ENCODE results near the gene PKNOX2. TPM values are rescaled to one million over a fixed set of nuclear protein-coding genes. Genes with fewer than 3 reads are reported as not detected.

The PKNOX2 gene
- total RNA-seq, 1 experiment from 2014 or later, result not detected

DNA sequence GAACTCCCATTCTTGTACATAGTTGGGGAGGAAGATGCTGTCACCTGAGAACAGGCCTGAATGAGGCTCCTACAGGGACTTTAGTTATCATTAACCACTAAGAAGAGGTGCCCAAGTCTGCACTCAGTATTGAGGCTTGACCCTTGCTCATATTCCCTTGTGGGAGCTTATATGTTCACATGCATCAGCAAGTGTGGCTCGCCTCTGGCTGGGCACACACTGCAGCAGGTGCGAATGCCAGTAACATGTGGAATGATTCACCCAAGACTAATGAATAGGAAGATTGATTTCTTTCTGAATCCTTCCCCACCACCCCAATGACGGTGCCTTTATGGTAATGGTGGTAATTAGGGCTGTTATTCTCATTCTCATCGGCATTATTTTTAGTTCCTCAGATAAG lies 204.2 kb downstream of the PKNOX2 start:
- Histone ChIP-seq H3K4me1 (no peaks in the 10 kb centered on the region), H3K36me3 (ENCODE audit: control insufficient read depth, insufficient read depth, low read length) (no peaks in the 10 kb centered on the region), H3K4me3 (ENCODE audit: low read depth, low read length) (no peak overlapping the region), H3K27me3 (replicated peaks; ENCODE audit: control insufficient read depth, insufficient read depth, low read length) (peaks cover 3% of the 10 kb centered on the region), H3K9me3 (no peaks in the 10 kb centered on the region)
- H3K27ac Mint-ChIP-seq (ENCODE audit: unreplicated experiment), result no peak overlapping the region
- POLR2A ChIA-PET, result no interaction called here
- TF ChIP-seq, protein P1, sequence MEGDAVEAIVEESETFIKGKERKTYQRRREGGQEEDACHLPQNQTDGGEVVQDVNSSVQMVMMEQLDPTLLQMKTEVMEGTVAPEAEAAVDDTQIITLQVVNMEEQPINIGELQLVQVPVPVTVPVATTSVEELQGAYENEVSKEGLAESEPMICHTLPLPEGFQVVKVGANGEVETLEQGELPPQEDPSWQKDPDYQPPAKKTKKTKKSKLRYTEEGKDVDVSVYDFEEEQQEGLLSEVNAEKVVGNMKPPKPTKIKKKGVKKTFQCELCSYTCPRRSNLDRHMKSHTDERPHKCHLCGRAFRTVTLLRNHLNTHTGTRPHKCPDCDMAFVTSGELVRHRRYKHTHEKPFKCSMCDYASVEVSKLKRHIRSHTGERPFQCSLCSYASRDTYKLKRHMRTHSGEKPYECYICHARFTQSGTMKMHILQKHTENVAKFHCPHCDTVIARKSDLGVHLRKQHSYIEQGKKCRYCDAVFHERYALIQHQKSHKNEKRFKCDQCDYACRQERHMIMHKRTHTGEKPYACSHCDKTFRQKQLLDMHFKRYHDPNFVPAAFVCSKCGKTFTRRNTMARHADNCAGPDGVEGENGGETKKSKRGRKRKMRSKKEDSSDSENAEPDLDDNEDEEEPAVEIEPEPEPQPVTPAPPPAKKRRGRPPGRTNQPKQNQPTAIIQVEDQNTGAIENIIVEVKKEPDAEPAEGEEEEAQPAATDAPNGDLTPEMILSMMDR (IDR thresholded peaks at IDR 0.05; ENCODE audit: insufficient read depth in 1 of 2, low read depth in 1 of 2, low read length in 1 of 2, severe bottlenecking in 1 of 2, unreplicated experiment in 1 of 2), result no peak
- peaks cover 30% of the 10 kb centered on the region for H3K27me3 Mint-ChIP-seq (ENCODE audit: insufficient read depth, unreplicated experiment)
- no TSS peak for BruUV-seq (replicated peaks)
- no peaks in the 10 kb centered on the region for H3K9me3 Mint-ChIP-seq (ENCODE audit: unreplicated experiment)
- intact Hi-C loops (cut with micrococcal nuclease; ENCODE audit: unreplicated experiment), result no loop called here
- H3K36me3 Mint-ChIP-seq (ENCODE audit: insufficient read depth, unreplicated experiment), result no peaks in the 10 kb centered on the region
- CTCF ChIA-PET, result interaction anchor here (1.8 kb wide), 1 partner anchor 23 kb away, joined by 6 read pairs; no protein-coding TSS in a partner anchor
- no peak for DNase-seq
- H3K4me3 Mint-ChIP-seq (ENCODE audit: unreplicated experiment), result no peak overlapping the region
- no peaks in the 10 kb centered on the region for H3K4me1 Mint-ChIP-seq (ENCODE audit: low read depth, unreplicated experiment)

DNA sequence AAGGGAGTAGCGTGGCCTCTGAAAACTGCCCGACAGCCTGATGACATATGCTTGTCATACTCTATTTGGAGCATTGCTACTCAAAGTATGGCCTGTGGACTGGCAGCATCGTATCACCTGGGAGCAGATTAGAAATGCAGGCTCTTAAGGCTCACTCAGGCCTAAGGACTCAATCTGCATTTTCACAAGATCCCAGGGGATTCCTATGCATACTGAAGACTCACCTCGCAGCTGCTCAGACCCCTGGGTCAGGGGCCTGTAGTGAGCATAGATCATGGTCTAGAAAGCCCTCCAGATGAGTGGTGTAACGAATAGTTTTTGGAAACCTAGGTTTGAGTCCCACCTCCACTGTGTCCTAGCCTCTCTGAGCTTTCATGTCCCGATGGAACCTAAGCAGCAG lies 205.3 kb downstream of the PKNOX2 start:
- Mint-ChIP-seq H3K36me3 (ENCODE audit: insufficient read depth, unreplicated experiment) (no peaks in the 10 kb centered on the region), H3K27ac (ENCODE audit: unreplicated experiment) (no peak overlapping the region), H3K4me1 (ENCODE audit: low read depth, unreplicated experiment) (no peaks in the 10 kb centered on the region), H3K4me3 (ENCODE audit: unreplicated experiment) (no peak overlapping the region), H3K9me3 (ENCODE audit: unreplicated experiment) (no peaks in the 10 kb centered on the region), H3K27me3 (ENCODE audit: insufficient read depth, unreplicated experiment) (peaks cover 26% of the 10 kb centered on the region)
- TF ChIP-seq, protein P1 (IDR thresholded peaks at IDR 0.05; ENCODE audit: insufficient read depth in 1 of 2, low read depth in 1 of 2, low read length in 1 of 2, severe bottlenecking in 1 of 2, unreplicated experiment in 1 of 2), result no peak
- ChIA-PET CTCF (no interaction called here), POLR2A (no interaction called here)
- no peak for DNase-seq
- no TSS peak for BruUV-seq (replicated peaks)
- no peak overlapping the region for H3K4me3 ChIP-seq (ENCODE audit: low read depth, low read length)
- intact Hi-C loops (cut with micrococcal nuclease; ENCODE audit: unreplicated experiment), result no loop called here
- no peaks in the 10 kb centered on the region for H3K36me3 ChIP-seq (ENCODE audit: control insufficient read depth, insufficient read depth, low read length)
- 0 out of 2 replicates have a peak, but pooled peaks cover 2% of the 10 kb centered on the region for H3K27me3 ChIP-seq (replicated peaks; ENCODE audit: control insufficient read depth, insufficient read depth, low read length)
- H3K9me3 ChIP-seq, result no peaks in the 10 kb centered on the region
- 0 out of 2 replicates have a peak, but pooled peaks cover under 1% of the 10 kb centered on the region for H3K4me1 ChIP-seq

DNA sequence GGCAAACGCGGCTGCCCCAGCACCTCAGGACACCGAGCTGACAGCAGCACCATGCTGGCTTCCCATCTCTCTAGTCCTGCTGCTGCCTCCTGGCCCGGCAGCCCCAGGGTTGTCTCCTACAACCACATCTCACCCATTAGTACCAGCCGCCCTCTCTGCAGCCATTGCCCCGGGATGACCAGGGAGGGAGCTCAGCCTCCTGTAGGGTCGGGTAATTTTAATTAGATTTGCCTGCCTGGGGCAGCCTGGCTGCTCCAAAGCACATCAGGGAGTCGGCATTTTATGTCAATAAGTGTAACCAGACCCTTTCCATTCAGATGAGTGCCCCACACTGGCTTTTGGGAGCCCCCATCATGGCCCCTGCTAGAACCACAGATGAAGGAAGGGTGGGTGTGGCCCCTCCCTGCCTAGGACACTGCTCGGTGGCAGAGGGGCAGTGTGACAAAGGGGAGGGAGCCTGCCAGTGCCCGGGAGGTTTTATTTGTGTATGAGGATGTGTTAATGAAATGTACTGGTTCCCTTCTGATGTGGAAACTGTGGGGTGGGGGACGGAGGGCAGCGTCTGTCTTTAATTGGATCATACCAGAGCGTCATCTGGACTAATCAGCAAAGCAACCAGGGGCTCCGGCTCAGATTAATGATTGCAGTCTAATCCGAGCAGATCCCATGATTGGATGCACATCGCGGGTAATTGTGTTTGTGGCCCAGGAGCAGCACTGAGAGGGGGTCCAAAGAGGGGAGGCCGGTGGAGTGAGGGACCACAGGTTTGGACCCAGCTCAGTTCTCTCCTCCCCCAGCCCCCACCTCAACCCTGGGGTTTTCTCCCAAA lies 206.2 kb downstream of the PKNOX2 start:
- H3K4me3 Mint-ChIP-seq (ENCODE audit: unreplicated experiment), result no peak overlapping the region
- Histone ChIP-seq H3K4me3 (ENCODE audit: low read depth, low read length) (no peak overlapping the region), H3K36me3 (ENCODE audit: control insufficient read depth, insufficient read depth, low read length) (no peaks in the 10 kb centered on the region), H3K9me3 (no peaks in the 10 kb centered on the region), H3K4me1 (peaks cover 10% of the 10 kb centered on the region; the same call in 1 of the 2 replicates), H3K27me3 (replicated peaks; ENCODE audit: control insufficient read depth, insufficient read depth, low read length) (0 out of 2 replicates have a peak, but pooled peaks cover 2% of the 10 kb centered on the region)
- BruUV-seq (replicated peaks), result no TSS peak
- POLR2A ChIA-PET, result no interaction called here
- intact Hi-C loops (cut with micrococcal nuclease; ENCODE audit: unreplicated experiment), result no loop called here
- TF ChIP-seq, protein P1 (IDR thresholded peaks at IDR 0.05; ENCODE audit: insufficient read depth in 1 of 2, low read depth in 1 of 2, low read length in 1 of 2, severe bottlenecking in 1 of 2, unreplicated experiment in 1 of 2), result no peak
- H3K27me3 Mint-ChIP-seq (ENCODE audit: insufficient read depth, unreplicated experiment), result peaks cover 23% of the 10 kb centered on the region
- peaks cover 9% of the 10 kb centered on the region for H3K4me1 Mint-ChIP-seq (ENCODE audit: low read depth, unreplicated experiment)
- H3K27ac Mint-ChIP-seq (ENCODE audit: unreplicated experiment), result no peak overlapping the region
- no peak for DNase-seq
- no peaks in the 10 kb centered on the region for H3K36me3 Mint-ChIP-seq (ENCODE audit: insufficient read depth, unreplicated experiment)
- CTCF ChIA-PET, result no interaction called here
- no peaks in the 10 kb centered on the region for H3K9me3 Mint-ChIP-seq (ENCODE audit: unreplicated experiment)

All from Caco-2 (cell line).